ENCODE results near the gene TCL1B.

The TCL1B gene

DNA sequence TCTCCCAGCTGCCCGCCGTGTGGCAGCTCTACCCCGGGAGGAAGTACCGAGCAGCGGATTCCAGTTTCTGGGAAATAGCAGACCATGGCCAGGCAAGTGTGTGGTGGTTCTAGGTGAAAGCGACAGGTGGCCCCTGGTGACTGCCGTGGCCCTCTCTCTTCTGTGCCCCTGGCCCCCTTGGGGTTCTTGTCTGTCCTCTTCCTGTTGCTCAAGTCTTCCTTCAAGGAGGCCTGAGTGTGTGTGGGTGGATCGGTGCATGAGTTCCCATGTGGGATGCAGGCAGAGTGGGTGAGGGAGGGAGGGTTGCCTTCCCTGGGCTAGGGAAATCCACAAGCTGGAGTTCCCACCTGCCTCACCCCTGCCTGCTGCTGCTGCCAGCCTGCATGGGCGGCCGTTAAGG lies 4.6 kb downstream of the TCL1B start:
- no peak overlapping the region for H3K4me3 ChIP-seq (ENCODE audit: low read depth, low read length)
- no peak for TF ChIP-seq CTCF (IDR thresholded peaks at IDR 0.05; ENCODE audit: low read depth, low read length, missing control alignments)
- no peak for DNase-seq (ENCODE audit: low read depth)

DNA sequence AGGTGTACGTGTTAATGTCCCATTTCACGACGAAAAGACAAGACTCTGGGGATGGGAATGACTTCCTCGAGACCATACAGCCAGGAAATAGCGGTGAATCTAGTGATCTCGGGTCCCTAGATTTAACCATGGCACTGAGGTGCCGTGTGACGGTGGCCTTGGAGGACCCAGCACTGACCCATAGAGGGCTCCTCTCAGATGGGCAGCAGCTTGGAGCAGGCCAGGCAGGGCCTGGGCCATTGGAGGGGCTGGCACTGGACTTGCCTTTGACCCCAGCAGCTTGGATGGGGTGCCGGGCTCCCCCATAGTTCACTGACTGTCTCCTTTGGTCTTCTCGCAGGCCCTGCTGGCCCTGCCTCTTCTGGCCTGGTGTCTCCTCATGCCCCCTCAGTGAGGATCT lies 5.4 kb downstream of the TCL1B start:
- TF ChIP-seq CTCF (IDR thresholded peaks at IDR 0.05; ENCODE audit: low read depth, low read length, missing control alignments): no peak
- no peak for DNase-seq (ENCODE audit: low read depth)

GRCh38 chr14:95692109-95692508 lies 5.9 kb downstream of the TCL1B start:
- DNase-seq (ENCODE audit: low read depth): no peak
- TF ChIP-seq CTCF (IDR thresholded peaks at IDR 0.05; ENCODE audit: low read depth, low read length, missing control alignments): no peak

More for the DNA sequence above, 5.4 kb downstream of the TCL1B start:
- H3K4me3 ChIP-seq (ENCODE audit: low read depth, low read length): no peak overlapping the region

GRCh38 chr14:95695051-95695450 lies 8.8 kb downstream of the TCL1B start:
- no peak for DNase-seq (ENCODE audit: low read depth)
- TF ChIP-seq CTCF (IDR thresholded peaks at IDR 0.05; ENCODE audit: low read depth, low read length, missing control alignments): no peak
- H3K4me3 ChIP-seq (ENCODE audit: low read depth, low read length): no peak overlapping the region

More at GRCh38 chr14:95692109-95692508, 5.9 kb downstream of the TCL1B start:
- no peak overlapping the region for H3K4me3 ChIP-seq (ENCODE audit: low read depth, low read length)

- DNase-seq (ENCODE audit: low read depth): no peak
- no peak overlapping the region for H3K4me3 ChIP-seq (ENCODE audit: low read depth, low read length)
Measured at GRCh38 chr14:95695913-95696312, 9.7 kb downstream of the TCL1B start.

DNA sequence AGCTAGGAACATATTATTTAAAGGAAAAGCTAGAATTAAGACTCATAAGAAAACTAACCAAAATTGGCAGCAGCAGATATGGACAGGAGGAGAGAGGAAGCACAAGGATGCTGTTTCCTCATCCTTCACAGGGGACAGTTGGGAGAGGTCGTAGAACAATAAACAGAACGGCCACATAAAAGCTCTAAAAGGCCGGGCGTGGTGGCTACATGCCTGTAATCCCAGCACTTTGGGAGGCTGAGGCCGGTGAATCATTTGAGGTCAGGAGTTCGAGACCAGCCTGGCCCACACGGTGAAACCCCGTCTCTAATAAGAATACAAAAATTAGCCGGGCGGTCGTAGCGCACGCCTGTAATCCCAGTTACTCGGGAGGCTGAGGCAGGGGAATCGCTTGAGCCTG lies 10.5 kb downstream of the TCL1B start:
- H3K4me3 ChIP-seq (ENCODE audit: low read depth, low read length): no peak overlapping the region
- no peak for DNase-seq (ENCODE audit: low read depth)
- TF ChIP-seq CTCF (IDR thresholded peaks at IDR 0.05; ENCODE audit: low read depth, low read length, missing control alignments): no peak

More at GRCh38 chr14:95695913-95696312, 9.7 kb downstream of the TCL1B start:
- TF ChIP-seq CTCF (IDR thresholded peaks at IDR 0.05; ENCODE audit: low read depth, low read length, missing control alignments): no peak

GRCh38 chr14:95697764-95698163 lies 11.5 kb downstream of the TCL1B start:
- TF ChIP-seq CTCF (IDR thresholded peaks at IDR 0.05; ENCODE audit: low read depth, low read length, missing control alignments): peak; percentile 24
- peak; percentile 43 for DNase-seq (ENCODE audit: low read depth)
- H3K4me3 ChIP-seq (ENCODE audit: low read depth, low read length): no peak overlapping the region
